HEK293 (cell line): Measurements from ENCODE around the gene DIABLO.

Experiments
- OSR2 ChIP-seq: fragments of 450-650 bp; formaldehyde crosslinking; IDR thresholded peaks from 2 replicates; pipeline ENCODE4 v1.5.1; 2016; ENCODE audit warnings: missing biosample characterization, missing genetic modification characterization
- YY1 ChIP-seq: fragments of 450-650 bp; formaldehyde crosslinking; IDR thresholded peaks from 2 replicates; pipeline ENCODE4 v1.5.1; 2018; ENCODE audit warnings: missing biosample characterization, missing genetic modification characterization
- ZFHX2 ChIP-seq: fragments of 450-650 bp; formaldehyde crosslinking; conservative IDR thresholded peaks from 2 replicates; pipeline ENCODE4 v1.5.1; 2016; ENCODE audit warnings: missing biosample characterization, missing genetic modification characterization
- ZNF114 ChIP-seq: fragments of 450-650 bp; formaldehyde crosslinking; IDR thresholded peaks from 2 replicates; pipeline ENCODE4 v1.5.0; 2017; ENCODE audit warnings: missing biosample characterization, missing genetic modification characterization
- ZNF280D ChIP-seq: fragments of 450-650 bp; formaldehyde crosslinking; IDR thresholded peaks from 2 replicates; pipeline ENCODE4 v1.5.1; 2016; ENCODE audit warnings: missing biosample characterization, missing genetic modification characterization
- ZNF510 ChIP-seq: fragments of 450-650 bp; formaldehyde crosslinking; IDR thresholded peaks from 2 replicates; pipeline ENCODE4 v1.5.1; 2018; ENCODE audit warnings: mild to moderate bottlenecking, missing genetic modification characterization, missing biosample characterization; ENCODE audit not compliant: insufficient replicate concordance
- ZNF549 ChIP-seq: fragments of 450-650 bp; IDR thresholded peaks from 2 replicates; pipeline ENCODE4 v1.5.1; 2018; ENCODE audit warnings: missing biosample characterization, missing genetic modification characterization, mild to moderate bottlenecking, inconsistent platforms, moderate library complexity
- ZNF701 ChIP-seq: fragments of 450-650 bp; formaldehyde crosslinking; IDR thresholded peaks from 2 replicates; pipeline ENCODE4 v1.5.1; 2016; ENCODE audit warnings: missing biosample characterization, missing genetic modification characterization
- ZNF776 ChIP-seq: fragments of 450-650 bp; formaldehyde crosslinking; IDR thresholded peaks from 2 replicates; pipeline ENCODE4 v1.5.0; 2017; ENCODE audit warnings: missing biosample characterization, missing genetic modification characterization, borderline replicate concordance
- TF ChIP-seq, protein P1 (sequence below): fragments of 450-650 bp; formaldehyde crosslinking; IDR thresholded peaks from 2 replicates; pipeline ENCODE4 v1.5.1; 2016; ENCODE audit warnings: missing biosample characterization, missing genetic modification characterization

DNA sequence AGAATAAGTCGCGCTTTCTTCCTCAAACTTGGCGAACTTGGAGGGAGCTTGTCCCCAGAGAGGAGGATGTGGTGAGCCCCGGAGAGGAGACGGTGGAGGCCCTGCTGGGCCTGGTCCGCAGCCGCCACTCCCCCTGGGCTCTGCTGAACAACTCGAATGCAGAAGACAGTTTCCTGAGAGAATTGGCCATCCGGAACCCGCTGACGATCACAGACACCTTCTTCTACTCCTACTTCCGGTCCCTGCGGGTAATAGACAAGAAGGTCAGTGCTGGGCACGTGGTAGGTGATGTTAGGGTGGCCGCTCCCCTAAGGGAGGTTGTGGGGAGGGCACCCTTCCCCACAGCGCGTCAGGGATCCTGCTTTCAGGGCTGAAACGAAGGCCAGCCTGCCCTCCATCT is 41.3 kb downstream of the DIABLO start:
- TF ChIP-seq OSR2 (tag by site-specific recombination) (no peak), ZFHX2 (tag by site-specific recombination) (no peak), ZNF701 (tag by site-specific recombination) (no peak), ZNF280D (tag by site-specific recombination) (no peak), ZNF549 (tag by site-specific recombination) (no peak), ZNF510 (tag by site-specific recombination) (no peak), ZNF114 (no peak), YY1 (tag by site-specific recombination) (no peak), ZNF776 (tag by site-specific recombination) (no peak)
- TF ChIP-seq, protein P1, sequence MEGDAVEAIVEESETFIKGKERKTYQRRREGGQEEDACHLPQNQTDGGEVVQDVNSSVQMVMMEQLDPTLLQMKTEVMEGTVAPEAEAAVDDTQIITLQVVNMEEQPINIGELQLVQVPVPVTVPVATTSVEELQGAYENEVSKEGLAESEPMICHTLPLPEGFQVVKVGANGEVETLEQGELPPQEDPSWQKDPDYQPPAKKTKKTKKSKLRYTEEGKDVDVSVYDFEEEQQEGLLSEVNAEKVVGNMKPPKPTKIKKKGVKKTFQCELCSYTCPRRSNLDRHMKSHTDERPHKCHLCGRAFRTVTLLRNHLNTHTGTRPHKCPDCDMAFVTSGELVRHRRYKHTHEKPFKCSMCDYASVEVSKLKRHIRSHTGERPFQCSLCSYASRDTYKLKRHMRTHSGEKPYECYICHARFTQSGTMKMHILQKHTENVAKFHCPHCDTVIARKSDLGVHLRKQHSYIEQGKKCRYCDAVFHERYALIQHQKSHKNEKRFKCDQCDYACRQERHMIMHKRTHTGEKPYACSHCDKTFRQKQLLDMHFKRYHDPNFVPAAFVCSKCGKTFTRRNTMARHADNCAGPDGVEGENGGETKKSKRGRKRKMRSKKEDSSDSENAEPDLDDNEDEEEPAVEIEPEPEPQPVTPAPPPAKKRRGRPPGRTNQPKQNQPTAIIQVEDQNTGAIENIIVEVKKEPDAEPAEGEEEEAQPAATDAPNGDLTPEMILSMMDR (tag by site-specific recombination) = no peak
